B cell (primary cell): ENCODE results near the gene CMTM1. TPM values are rescaled to one million over a fixed set of nuclear protein-coding genes. Genes with fewer than 3 reads are reported as not detected.

Experiments
- ATAC-seq: fragments of 200-7000 bp; cut with Tn5 transposase; one replicate; pipeline ENCODE4 v1.10.0; 2021; ENCODE audit warnings: low read depth, mild to moderate bottlenecking, moderate number of reproducible peaks, moderate library complexity
- CTCF ChIA-PET: fragments of 350-600 bp; sonication (Branson Sonifier 250); formaldehyde crosslinking; loops from one replicate; lab custom pipeline; 2021; ENCODE audit warnings: antibody characterized with exemption, inconsistent platforms; lab: Charles Lee
- POLR2A ChIA-PET: fragments of 350-600 bp; sonication (Branson Sonifier 250); formaldehyde crosslinking; loops from one replicate; lab custom pipeline; 2021; ENCODE audit warnings: antibody characterized with exemption; lab: Charles Lee
- DNase-seq: peaks from one replicate; pipeline ENCODE4 v3.0.0; 2013
- H2AFZ ChIP-seq: 2 replicates; pipeline ENCODE4 v1.6.1; 2012; ENCODE audit warnings: mild to moderate bottlenecking, low read depth, low read length; ENCODE audit not compliant: insufficient read depth, poor library complexity, severe bottlenecking
- H3K27ac ChIP-seq, 2 donors: 1 replicate in 1 of 2; 2 replicates in 1 of 2; pipeline ENCODE4 v1.5.1; 2012 to 2013; ENCODE audit warnings: low read length in 2 of 2, mild to moderate bottlenecking in 2 of 2, moderate library complexity in 1 of 2
- H3K27me3 ChIP-seq, 4 experiments: fragments of 200-600 bp in 1 of 4; sonication (generic) in 1 of 4; replicated peaks in 1 of 4; 1 replicate in 2 of 4; 2 replicates in 2 of 4; pipeline versions ENCODE4 v1.6.1 to v1.7.0; 2013 to 2016; ENCODE audit warnings: low read length in 3 of 4, mild to moderate bottlenecking in 2 of 4, mixed read lengths in 1 of 4, moderate library complexity in 1 of 4; ENCODE audit not compliant: insufficient read depth in 4 of 4, control insufficient read depth in 3 of 4; ENCODE audit errors: control extremely low read depth in 1 of 4
- H3K36me3 ChIP-seq, 2 experiments: replicated peaks in 1 of 2; 1 replicate in 1 of 2; 2 replicates in 1 of 2; pipeline versions ENCODE4 v1.6.1 to v1.7.1; 2013; ENCODE audit warnings: low read length in 1 of 2; ENCODE audit not compliant: insufficient read depth in 2 of 2, control insufficient read depth in 1 of 2; ENCODE audit errors: control extremely low read depth in 1 of 2, extremely low read depth in 1 of 2
- H3K4me1 ChIP-seq, 2 donors: fragments of 200-600 bp in 1 of 2; sonication (generic) in 1 of 2; 1 replicate in 1 of 2; 2 replicates in 1 of 2; pipeline versions ENCODE4 v1.5.1 to v1.6.1; 2013 to 2017; ENCODE audit warnings: low read length in 2 of 2; ENCODE audit not compliant: control insufficient read depth in 2 of 2, insufficient read depth in 2 of 2
- H3K4me2 ChIP-seq: replicated peaks from 2 replicates; pipeline ENCODE3; 2012; ENCODE audit warnings: mild to moderate bottlenecking, low read depth, low read length; ENCODE audit not compliant: poor library complexity, severe bottlenecking
- H3K4me3 ChIP-seq, 5 experiments: fragments of 200-600 bp in 1 of 5; sonication (generic) in 1 of 5; 1 replicate in 3 of 5; 2 replicates in 2 of 5; pipeline versions ENCODE4 v1.5.1 to v1.7.0; 2011 to 2016; ENCODE audit warnings: low read length in 4 of 5, mild to moderate bottlenecking in 4 of 5, low read depth in 2 of 5, control low read depth in 1 of 5, moderate library complexity in 1 of 5; ENCODE audit not compliant: insufficient read depth in 1 of 5; ENCODE audit errors: control extremely low read depth in 1 of 5, extremely low read depth in 1 of 5
- H3K79me2 ChIP-seq: fragments of 200-600 bp; sonication (generic); one replicate; pipeline ENCODE4 v1.6.0; 2016; ENCODE audit warnings: low read length; ENCODE audit not compliant: control insufficient read depth, insufficient read depth
- H3K9ac ChIP-seq: fragments of 200-600 bp; sonication (generic); 2 replicates; pipeline ENCODE4 v1.6.1; 2017; ENCODE audit warnings: mild to moderate bottlenecking, low read length, moderate library complexity
- H3K9me3 ChIP-seq, 3 donors: one replicate each; pipeline versions ENCODE4 v1.6.1 to v1.7.1; 2013; ENCODE audit warnings: low read length in 2 of 3; ENCODE audit not compliant: control insufficient read depth in 2 of 3, insufficient read depth in 1 of 3; ENCODE audit errors: control extremely low read depth in 1 of 3
- H4K20me1 ChIP-seq: 2 replicates; pipeline ENCODE4 v1.6.0; 2012; ENCODE audit warnings: mild to moderate bottlenecking, low read length; ENCODE audit not compliant: insufficient read depth, control insufficient read depth, poor library complexity, severe bottlenecking
- H3K27ac Mint-ChIP-seq: one replicate; pipeline ENCODE4 v1.8.0; 2021; ENCODE audit warnings: mixed read lengths
- H3K27me3 Mint-ChIP-seq: one replicate; pipeline ENCODE4 v1.8.0; 2021; ENCODE audit warnings: mixed read lengths
- H3K4me1 Mint-ChIP-seq: one replicate; pipeline ENCODE4 v1.8.0; 2021; ENCODE audit warnings: mixed read lengths
- H3K4me3 Mint-ChIP-seq: one replicate; pipeline ENCODE4 v1.8.0; 2021; ENCODE audit warnings: mixed read lengths
- H3K9me3 Mint-ChIP-seq: one replicate; pipeline ENCODE4 v1.8.0; 2022; ENCODE audit warnings: mixed read lengths; ENCODE audit not compliant: insufficient read depth
- EZH2 ChIP-seq: IDR thresholded peaks from 2 replicates; pipeline ENCODE4 v1.6.1; 2012; ENCODE audit warnings: borderline replicate concordance, low read depth, mild to moderate bottlenecking, moderate library complexity, low read length; ENCODE audit not compliant: insufficient read depth, poor library complexity, severe bottlenecking
- WGBS: methylation state at CpG from one replicate; pipeline ENCODE4 v1.1.5; 2013; ENCODE audit warnings: missing lambda C conversion rate; ENCODE audit not compliant: insufficient coverage; 5-methylcytosine and 5-hydroxymethylcytosine counted together
- intact Hi-C: fragments of 100-400 bp; cut with micrococcal nuclease; formaldehyde crosslinking; loops from one replicate; pipeline ENCODE4 v1.10.0; 2022
- polyA plus RNA-seq: library from polyadenylated mRNA; depleted of rRNA; stranded (reverse); fragments of >200 nt; gene quantifications from 2 replicates; pipeline ENCODE4 v1.2.3, GENCODE V29; 2012
- total RNA-seq, 2 donors: library from RNA; stranded (reverse); fragments of 120-200 nt in 1 of 2; gene quantifications; 1 replicate in 1 of 2; 2 replicates in 1 of 2; pipeline versions ENCODE4 v1.2.3 to v1.2.4, GENCODE V29; 2013 to 2022
- TF ChIP-seq, protein P1 (sequence below): fragments of 200-600 bp; IDR thresholded peaks from one replicate; pipeline ENCODE4 v1.8.0; 2022; ENCODE audit warnings: antibody characterized with exemption, mild to moderate bottlenecking

Gene CMTM1
- total and polyA plus RNA-seq, 2 donors (not counting 1 experiment from before 2014, with no cell fraction given) = 1.6 to 5.9 TPM

DNA sequence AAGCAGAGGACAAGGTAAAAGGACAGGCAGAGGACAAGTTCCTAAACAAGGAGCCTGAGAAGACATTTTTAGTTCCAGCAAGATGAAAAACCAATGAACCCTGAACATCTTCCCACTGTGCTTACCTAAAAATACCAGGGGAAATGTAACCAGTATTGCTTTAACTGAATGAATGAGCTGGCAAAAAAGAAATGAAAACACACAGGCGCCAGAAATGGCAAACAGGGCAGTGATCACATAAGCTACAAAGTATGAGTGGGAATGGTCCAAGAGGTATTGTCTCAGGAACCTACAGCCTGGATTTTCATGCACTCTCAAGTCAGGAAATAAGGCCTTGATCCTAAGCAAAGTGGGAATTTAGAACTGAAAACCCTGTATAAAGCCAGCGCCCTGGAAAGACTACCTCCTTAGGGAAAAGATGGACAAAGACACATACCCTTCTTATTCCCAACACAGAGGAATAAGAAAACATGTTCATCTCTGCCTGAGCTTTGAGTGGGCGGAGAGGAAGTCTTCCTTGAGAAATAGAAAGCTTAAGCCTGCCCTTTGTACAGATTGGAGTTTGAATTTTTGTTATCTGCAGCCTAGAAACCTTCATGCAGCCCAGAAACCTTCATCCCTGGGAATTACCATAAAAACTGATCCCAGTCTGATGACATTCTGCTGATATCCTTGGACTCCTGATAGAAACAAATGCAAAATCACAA lies 15.2 kb downstream of the CMTM1 start:
- POLR2A ChIA-PET = interaction anchor here (1.3 kb wide), 1 partner anchor 58 kb away, joined by 7 read pairs; no protein-coding TSS in a partner anchor

More for the DNA sequence above, 15.2 kb downstream of the CMTM1 start:
- Histone ChIP-seq H4K20me1 (peaks cover 5% of the 10 kb centered on the region), H3K4me1 (peaks cover 21 to 26% of the 10 kb centered on the region in 2 donors), H3K27ac (no peak overlapping the region), H3K4me3 (no peak overlapping the region), H3K9me3 (peaks cover 0 to 2% (median 0%) of the 10 kb centered on the region in 3 donors), H3K79me2 (no peaks in the 10 kb centered on the region), H3K9ac (no peak overlapping the region), H3K4me2 (no peak overlapping the region), H2AFZ (no peak overlapping the region), H3K36me3 (no peaks in the 10 kb centered on the region), H3K27me3 (peaks cover 0 to 44% (median 32%) of the 10 kb centered on the region in 4 experiments)
- no peak overlapping the region for H3K4me3 Mint-ChIP-seq
- H3K27ac Mint-ChIP-seq = no peak overlapping the region
- peaks cover 50% of the 10 kb centered on the region for H3K27me3 Mint-ChIP-seq
- ATAC-seq (no peak), DNase-seq (no peak)
- WGBS = 64% methylated on average over 2 of the region's 3 CpGs
- CTCF ChIA-PET = interaction anchor here (1.0 to 4.6 kb wide), 4 partner anchors 9 to 24 kb away, joined by 3 to 20 read pairs (median 4); no protein-coding TSS in a partner anchor
- peaks cover 22% of the 10 kb centered on the region for H3K4me1 Mint-ChIP-seq
- TF ChIP-seq, protein P1, sequence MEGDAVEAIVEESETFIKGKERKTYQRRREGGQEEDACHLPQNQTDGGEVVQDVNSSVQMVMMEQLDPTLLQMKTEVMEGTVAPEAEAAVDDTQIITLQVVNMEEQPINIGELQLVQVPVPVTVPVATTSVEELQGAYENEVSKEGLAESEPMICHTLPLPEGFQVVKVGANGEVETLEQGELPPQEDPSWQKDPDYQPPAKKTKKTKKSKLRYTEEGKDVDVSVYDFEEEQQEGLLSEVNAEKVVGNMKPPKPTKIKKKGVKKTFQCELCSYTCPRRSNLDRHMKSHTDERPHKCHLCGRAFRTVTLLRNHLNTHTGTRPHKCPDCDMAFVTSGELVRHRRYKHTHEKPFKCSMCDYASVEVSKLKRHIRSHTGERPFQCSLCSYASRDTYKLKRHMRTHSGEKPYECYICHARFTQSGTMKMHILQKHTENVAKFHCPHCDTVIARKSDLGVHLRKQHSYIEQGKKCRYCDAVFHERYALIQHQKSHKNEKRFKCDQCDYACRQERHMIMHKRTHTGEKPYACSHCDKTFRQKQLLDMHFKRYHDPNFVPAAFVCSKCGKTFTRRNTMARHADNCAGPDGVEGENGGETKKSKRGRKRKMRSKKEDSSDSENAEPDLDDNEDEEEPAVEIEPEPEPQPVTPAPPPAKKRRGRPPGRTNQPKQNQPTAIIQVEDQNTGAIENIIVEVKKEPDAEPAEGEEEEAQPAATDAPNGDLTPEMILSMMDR = no peak
- TF ChIP-seq EZH2 = no peak
- intact Hi-C loops = no loop called here
- no peaks in the 10 kb centered on the region for H3K9me3 Mint-ChIP-seq
